HG03135 (cell line): ENCODE results near the gene CERS6.

Experiments
- ATAC-seq: cut with Tn5 transposase; IDR thresholded peaks from one replicate; pipeline ENCODE4 v1.9.1; 2021; ENCODE audit warnings: mild to moderate bottlenecking, moderate library complexity; ENCODE audit not compliant: unreplicated experiment

Gene CERS6

GRCh38 chr2:168528469-168528868 is 72.4 kb downstream of the CERS6 start:
- no peak for ATAC-seq

- ATAC-seq: no peak
Measured at GRCh38 chr2:168529054-168529833, 73.2 kb downstream of the CERS6 start.

- no peak for ATAC-seq
Measured at GRCh38 chr2:168529900-168530561, 74.0 kb downstream of the CERS6 start.

- peak; percentile 45 for ATAC-seq
Measured at GRCh38 chr2:168530982-168531622, 75.0 kb downstream of the CERS6 start.

GRCh38 chr2:168534926-168535325 is 78.9 kb downstream of the CERS6 start:
- no peak for ATAC-seq

- no peak for ATAC-seq
Measured at GRCh38 chr2:168536925-168537466, 80.9 kb downstream of the CERS6 start.

- ATAC-seq: no peak
Measured at GRCh38 chr2:168538133-168538532, 82.1 kb downstream of the CERS6 start.

GRCh38 chr2:168538534-168538933 is 82.5 kb downstream of the CERS6 start:
- ATAC-seq: no peak

GRCh38 chr2:168539945-168540344 is 83.9 kb downstream of the CERS6 start:
- ATAC-seq: no peak

GRCh38 chr2:168541858-168542257 is 85.8 kb downstream of the CERS6 start:
- no peak for ATAC-seq

- no peak for ATAC-seq
Measured at GRCh38 chr2:168543037-168543436, 87.0 kb downstream of the CERS6 start.

GRCh38 chr2:168543935-168544334 is 87.9 kb downstream of the CERS6 start:
- ATAC-seq: no peak

- ATAC-seq: no peak
Measured at GRCh38 chr2:168545439-168546082, 89.5 kb downstream of the CERS6 start.

- no peak for ATAC-seq
Measured at GRCh38 chr2:168550670-168551069, 94.6 kb downstream of the CERS6 start.

- ATAC-seq: peak; percentile 86
Measured at GRCh38 chr2:168552450-168552856, 96.4 kb downstream of the CERS6 start.

GRCh38 chr2:168555283-168555682 is 99.2 kb downstream of the CERS6 start:
- no peak for ATAC-seq

- no peak for ATAC-seq
Measured at GRCh38 chr2:168559187-168559586, 103.1 kb downstream of the CERS6 start.

GRCh38 chr2:168560817-168561499 is 104.9 kb downstream of the CERS6 start:
- ATAC-seq: no peak

GRCh38 chr2:168561991-168562390 is 105.9 kb downstream of the CERS6 start:
- no peak for ATAC-seq

- ATAC-seq: no peak
Measured at GRCh38 chr2:168562971-168563370, 106.9 kb downstream of the CERS6 start.

GRCh38 chr2:168564641-168565040 is 108.6 kb downstream of the CERS6 start:
- no peak for ATAC-seq
